ENCODE data around the gene AHDC1.
A peak's percentile ranks its signal among the peaks of the same experiment; 100 is the strongest.

Gene AHDC1

GRCh38 chr1:27556435-27556780, 47.5 kb downstream of the AHDC1 start:
- TF ChIP-seq CTCF (conservative IDR thresholded peaks at IDR 0.05), result no peak
- no peak overlapping the region for H3K27ac ChIP-seq

- H3K27ac ChIP-seq, result peak overlapping the region; percentile 82
- no peak for TF ChIP-seq CTCF (conservative IDR thresholded peaks at IDR 0.05)
These were observed 48.1 kb downstream of the AHDC1 start for GRCh38 chr1:27555700-27556424.

GRCh38 chr1:27554759-27555699, 48.9 kb downstream of the AHDC1 start:
- H3K27ac ChIP-seq, result peak overlapping the region; percentile 82
- no peak for TF ChIP-seq CTCF (conservative IDR thresholded peaks at IDR 0.05)

- no peak for TF ChIP-seq CTCF (conservative IDR thresholded peaks at IDR 0.05)
- peak overlapping the region; percentile 82 for H3K27ac ChIP-seq
These were observed 49.7 kb downstream of the AHDC1 start for GRCh38 chr1:27554293-27554692.

GRCh38 chr1:27553823-27554222, 50.1 kb downstream of the AHDC1 start:
- H3K27ac ChIP-seq, result peak overlapping the region; percentile 82

GRCh38 chr1:27552911-27553420, 51.0 kb downstream of the AHDC1 start:
- TF ChIP-seq CTCF (conservative IDR thresholded peaks at IDR 0.05), result no peak
- peak overlapping the region; percentile 82 for H3K27ac ChIP-seq

GRCh38 chr1:27551953-27552312, 52.0 kb downstream of the AHDC1 start:
- no peak overlapping the region for H3K27ac ChIP-seq
- TF ChIP-seq CTCF (conservative IDR thresholded peaks at IDR 0.05), result no peak
